H1 (cell line): ENCODE data around the gene SLC26A11. TPM values are rescaled to one million over a fixed set of nuclear protein-coding genes. Genes with fewer than 3 reads are reported as not detected.

Source experiments
- ATF3 ChIP-seq: IDR thresholded peaks from 2 replicates; pipeline ENCODE4 v1.6.1; 2011; ENCODE audit warnings: low read depth, mild to moderate bottlenecking, low read length; ENCODE audit not compliant: insufficient read depth
- CHD7 ChIP-seq: fragments of 300-600 bp; sonication (generic); IDR thresholded peaks from 2 replicates; pipeline ENCODE4 v1.7.1; 2012; ENCODE audit warnings: low read length, moderate library complexity, mild to moderate bottlenecking, inconsistent platforms; ENCODE audit not compliant: insufficient replicate concordance
- SUZ12 ChIP-seq: fragments of 200-600 bp; sonication (generic); IDR thresholded peaks from 2 replicates; pipeline ENCODE4 v1.6.1; 2012; ENCODE audit warnings: mild to moderate bottlenecking, inconsistent platforms, low read length, moderate library complexity, mixed read lengths
- polyA plus RNA-seq, 7 experiments: library from polyadenylated mRNA; depleted of rRNA in 3 of 7; stranded (reverse) in 5 of 7; unstranded in 2 of 7; fragments of >200 nt in 5 of 7; fragments of 200-250 nt in 2 of 7; gene quantifications; 1 replicate in 5 of 7; 2 replicates in 1 of 7; 4 replicates in 1 of 7; pipeline versions ENCODE4 v1.2.1 to v1.2.3, GENCODE V29; 2011 to 2013; ENCODE audit warnings: missing spikeins in 2 of 7, mixed read lengths in 2 of 7
- total RNA-seq: library from RNA; stranded (reverse); fragmentation: NEBNext Ultra II Directional; extraction: Animal tissue kit (Norgen Biotek cat#: 25700); gene quantifications from 2 replicates; pipeline ENCODE4 v1.2.1, GENCODE V29; 2021

SLC26A11 gene
- total and polyA plus RNA-seq, 2 of the 8 experiments (the other 6 are each of a cell fraction or from before 2014, with no cell fraction given) = 15.5 to 25.9 TPM

DNA sequence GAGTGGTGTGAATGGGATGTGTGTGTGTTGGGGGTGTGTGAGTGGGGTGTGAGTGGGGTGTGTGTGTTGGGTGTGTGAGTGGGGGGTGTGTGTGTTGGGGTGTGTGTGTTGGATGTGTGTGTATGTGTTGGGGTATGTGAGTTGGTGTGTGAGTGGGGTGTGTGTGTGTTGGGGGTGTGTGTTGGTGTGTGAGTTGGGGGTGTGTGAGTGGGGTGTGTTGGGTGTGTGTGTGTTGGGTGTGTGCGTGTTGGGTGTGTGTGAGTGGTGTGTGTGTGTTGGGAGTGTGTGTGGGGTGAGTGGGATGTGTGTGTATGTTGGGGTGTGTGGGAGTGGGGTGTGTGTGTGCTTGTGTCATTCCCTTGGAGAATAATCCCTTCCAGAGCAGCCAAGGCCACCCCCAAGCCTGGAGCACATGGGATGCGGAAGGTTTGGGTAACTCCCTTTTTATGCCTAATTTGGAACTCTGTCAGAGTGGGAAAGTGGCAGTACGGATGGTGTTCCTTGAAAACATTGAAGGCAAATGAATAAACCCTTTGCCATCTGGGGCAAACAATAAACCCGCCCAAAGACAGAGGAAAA is 54.7 kb downstream of the SLC26A11 start (continued):
- TF ChIP-seq CHD7 = no peak
- no peak for TF ChIP-seq ATF3
- no peak for TF ChIP-seq SUZ12
